ENCODE data around the gene U2SURP. TPM values are rescaled to one million over a fixed set of nuclear protein-coding genes. Genes with fewer than 3 reads are reported as not detected.

The U2SURP gene
- polyA plus RNA-seq: 10 to 100 TPM; 22.5 to 24.3 TPM

DNA sequence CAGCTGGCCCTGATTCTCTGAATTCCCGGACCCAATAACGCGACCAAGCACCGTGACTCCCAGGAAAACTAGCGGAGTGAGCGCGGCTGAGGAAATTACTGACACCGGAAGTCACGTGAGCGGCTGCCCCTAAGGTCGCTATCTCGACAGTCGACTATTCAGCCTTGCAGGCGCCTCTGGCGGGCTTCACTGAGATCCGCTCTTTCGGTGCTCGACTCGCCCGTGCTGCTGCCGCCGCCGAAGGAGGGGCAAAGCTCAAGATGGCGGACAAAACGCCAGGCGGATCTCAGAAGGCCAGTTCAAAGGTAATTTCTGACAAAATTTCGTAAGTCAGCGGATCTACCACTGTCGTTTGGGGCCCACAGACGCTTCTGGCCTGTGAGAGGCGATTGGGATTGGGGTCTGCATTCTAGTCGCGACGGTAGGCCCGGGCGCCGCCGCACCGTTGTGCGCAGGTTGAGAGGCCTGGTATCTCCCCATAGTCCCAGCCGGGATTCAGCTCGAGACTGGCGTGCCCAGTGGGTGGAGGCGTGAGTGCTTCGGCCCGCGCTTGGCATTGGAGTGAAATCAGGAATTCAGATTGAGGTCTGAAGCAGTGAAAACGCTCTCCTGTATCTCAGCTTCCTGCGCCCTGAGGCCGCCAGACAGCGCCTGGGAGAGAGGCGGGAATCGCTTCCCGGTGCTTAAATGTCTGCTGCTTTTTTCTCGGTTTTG, at the start of gene U2SURP:
TSS of gene U2SURP (plus strand) at position 202 of the 714 bp plus-strand sequence. CDS start at position 261, 59 bp downstream.
- H3K9me3 ChIP-seq (ENCODE audit: control insufficient read depth in 2 of 2, insufficient read depth in 1 of 2, low read depth in 1 of 2, low read length in 1 of 2): no peaks in the 10 kb centered on the region
- 0 to 1% methylated on average over 55 of the region's 55 CpGs for WGBS, 2 donors
- H3K27ac ChIP-seq (ENCODE audit: low read depth in 2 of 2, low read length in 1 of 2): peak within 1 kb of the TSS; percentile 92 to 95
- H3K27me3 ChIP-seq (ENCODE audit: control insufficient read depth in 1 of 2, insufficient read depth in 2 of 2, low read length in 2 of 2): no peaks in the 10 kb centered on the region
- H3K36me3 ChIP-seq (ENCODE audit: control insufficient read depth in 2 of 2, insufficient read depth in 2 of 2, low read length in 1 of 2): no peaks in the 10 kb centered on the region
- peaks cover 0 to 3% of the 10 kb centered on the region in 2 donors for H3K4me1 ChIP-seq (ENCODE audit: control insufficient read depth in 2 of 2, insufficient read depth in 2 of 2, low read length in 1 of 2)
- peak within 1 kb of the TSS; percentile 94 to 98 for H3K4me3 ChIP-seq (ENCODE audit: low read depth in 1 of 2, low read length in 2 of 2)

- Histone ChIP-seq H3K27ac (ENCODE audit: low read depth in 2 of 2, low read length in 1 of 2) (no peak overlapping the region), H3K36me3 (ENCODE audit: control insufficient read depth in 2 of 2, insufficient read depth in 2 of 2, low read length in 1 of 2) (no peaks in the 10 kb centered on the region), H3K4me3 (ENCODE audit: low read depth in 1 of 2, low read length in 2 of 2) (no peak overlapping the region), H3K4me1 (ENCODE audit: control insufficient read depth in 2 of 2, insufficient read depth in 2 of 2, low read length in 1 of 2) (peaks cover 0 to 5% of the 10 kb centered on the region in 2 donors), H3K9me3 (ENCODE audit: control insufficient read depth in 2 of 2, insufficient read depth in 1 of 2, low read depth in 1 of 2, low read length in 1 of 2) (no peaks in the 10 kb centered on the region), H3K27me3 (ENCODE audit: control insufficient read depth in 1 of 2, insufficient read depth in 2 of 2, low read length in 2 of 2) (peaks cover 3 to 10% of the 10 kb centered on the region in 2 donors)
- 92% methylated on average over 2 of the region's 2 CpGs for WGBS, 2 donors
Observed at GRCh38 chr3:142951794-142952193, 49.6 kb upstream of the U2SURP start.

DNA sequence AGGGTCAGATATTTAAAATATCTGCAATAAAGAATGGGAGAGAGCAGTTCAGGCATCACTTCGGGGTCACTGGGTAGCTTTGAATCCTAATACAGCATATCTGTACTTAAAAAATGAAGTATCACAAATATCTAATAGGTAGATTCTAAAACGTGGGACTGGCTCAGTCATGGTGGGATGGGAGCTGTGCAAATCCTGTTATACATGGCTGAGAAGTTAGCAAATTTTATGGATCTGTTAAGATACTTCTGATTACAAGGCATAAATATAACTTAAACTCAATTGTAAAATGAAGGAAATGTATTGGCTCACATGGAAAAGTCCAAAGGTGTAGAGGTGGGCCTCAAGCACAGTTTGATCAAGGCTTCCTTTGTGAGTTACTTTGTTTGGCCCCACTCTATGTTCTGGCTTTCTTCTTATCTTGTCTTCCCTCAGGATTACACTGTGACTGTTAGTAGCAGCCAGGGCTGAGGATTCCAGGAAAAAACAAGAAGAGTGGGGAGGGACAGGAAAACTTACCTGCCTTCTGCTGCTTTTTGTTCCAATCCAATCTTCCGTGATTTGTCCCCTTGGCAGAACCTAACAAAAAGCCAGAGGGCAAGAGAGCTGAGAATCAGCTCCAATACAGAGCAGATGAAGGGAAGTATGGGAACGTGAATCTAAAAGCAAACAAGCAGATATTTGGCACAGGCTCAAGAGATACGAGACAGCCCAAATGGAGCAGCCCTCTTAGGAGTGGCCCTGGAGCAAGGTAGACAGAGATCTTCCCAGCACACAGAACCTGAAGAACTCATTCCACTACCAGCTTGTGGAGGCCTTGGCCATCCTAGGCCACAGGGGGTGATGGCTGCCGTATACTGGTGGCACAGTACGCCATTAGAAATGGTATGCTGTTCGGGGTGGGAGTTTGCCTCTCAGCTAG, 48.8 kb upstream of the U2SURP start:
- Histone ChIP-seq H3K27ac (ENCODE audit: low read depth in 2 of 2, low read length in 1 of 2) (no peak overlapping the region), H3K9me3 (ENCODE audit: control insufficient read depth in 2 of 2, insufficient read depth in 1 of 2, low read depth in 1 of 2, low read length in 1 of 2) (no peaks in the 10 kb centered on the region), H3K36me3 (ENCODE audit: control insufficient read depth in 2 of 2, insufficient read depth in 2 of 2, low read length in 1 of 2) (no peaks in the 10 kb centered on the region), H3K4me3 (ENCODE audit: low read depth in 1 of 2, low read length in 2 of 2) (no peak overlapping the region), H3K27me3 (ENCODE audit: control insufficient read depth in 1 of 2, insufficient read depth in 2 of 2, low read length in 2 of 2) (peaks cover 3 to 4% of the 10 kb centered on the region in 2 donors), H3K4me1 (ENCODE audit: control insufficient read depth in 2 of 2, insufficient read depth in 2 of 2, low read length in 1 of 2) (peaks cover 0 to 1% of the 10 kb centered on the region in 2 donors)
- 68 to 72% methylated on average over 8 of the region's 8 CpGs for WGBS, 2 donors

DNA sequence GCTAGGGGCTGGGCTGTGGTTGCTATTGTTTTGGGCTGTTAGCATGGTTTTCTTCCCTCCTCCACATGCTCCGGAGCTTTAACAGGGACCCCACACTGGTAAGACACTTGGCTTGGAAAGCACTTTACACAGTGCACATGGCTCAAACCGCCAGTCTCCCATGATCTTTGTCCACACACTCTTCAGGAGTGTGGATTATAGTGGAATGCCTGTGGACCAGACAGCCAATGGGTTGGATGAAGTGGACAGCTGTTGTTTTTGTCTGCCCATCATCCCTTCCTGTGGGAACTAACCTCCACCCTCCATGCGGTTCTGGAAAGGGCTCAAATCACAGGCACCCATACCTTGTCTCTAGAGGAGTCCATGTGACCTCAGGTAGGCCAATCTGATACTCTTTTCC, 47.9 kb upstream of the U2SURP start:
- no peak overlapping the region for H3K27ac ChIP-seq (ENCODE audit: low read depth in 2 of 2, low read length in 1 of 2)
- H3K27me3 ChIP-seq (ENCODE audit: control insufficient read depth in 1 of 2, insufficient read depth in 2 of 2, low read length in 2 of 2): peaks cover 2 to 3% of the 10 kb centered on the region in 2 donors
- no peaks in the 10 kb centered on the region for H3K4me1 ChIP-seq (ENCODE audit: control insufficient read depth in 2 of 2, insufficient read depth in 2 of 2, low read length in 1 of 2)
- WGBS, 2 donors: 88 to 89% methylated on average over 3 of the region's 3 CpGs
- H3K36me3 ChIP-seq (ENCODE audit: control insufficient read depth in 2 of 2, insufficient read depth in 2 of 2, low read length in 1 of 2): no peaks in the 10 kb centered on the region
- no peaks in the 10 kb centered on the region for H3K9me3 ChIP-seq (ENCODE audit: control insufficient read depth in 2 of 2, insufficient read depth in 1 of 2, low read depth in 1 of 2, low read length in 1 of 2)
- no peak overlapping the region for H3K4me3 ChIP-seq (ENCODE audit: low read depth in 1 of 2, low read length in 2 of 2)

- H3K4me1 ChIP-seq (ENCODE audit: control insufficient read depth in 2 of 2, insufficient read depth in 2 of 2, low read length in 1 of 2): peaks cover 5 to 9% of the 10 kb centered on the region in 2 donors
- H3K36me3 ChIP-seq (ENCODE audit: control insufficient read depth in 2 of 2, insufficient read depth in 2 of 2, low read length in 1 of 2): no peaks in the 10 kb centered on the region
- H3K27me3 ChIP-seq (ENCODE audit: control insufficient read depth in 1 of 2, insufficient read depth in 2 of 2, low read length in 2 of 2): peaks cover 9 to 11% of the 10 kb centered on the region in 2 donors
- peak overlapping the region in 1 of 2 donors; percentile 8 for H3K27ac ChIP-seq (ENCODE audit: low read depth in 2 of 2, low read length in 1 of 2)
- H3K9me3 ChIP-seq (ENCODE audit: control insufficient read depth in 2 of 2, insufficient read depth in 1 of 2, low read depth in 1 of 2, low read length in 1 of 2): peaks cover 0 to 7% of the 10 kb centered on the region in 2 donors
- no peak overlapping the region for H3K4me3 ChIP-seq (ENCODE audit: low read depth in 1 of 2, low read length in 2 of 2)
- 34 to 49% methylated on average over 6 of the region's 6 CpGs for WGBS, 2 donors
Observed at GRCh38 chr3:142958707-142959106, 42.7 kb upstream of the U2SURP start.

GRCh38 chr3:142960322-142960850, 41.0 kb upstream of the U2SURP start:
- 84 to 88% methylated on average over 1 of the region's 1 CpG for WGBS, 2 donors
- no peak overlapping the region for H3K4me3 ChIP-seq (ENCODE audit: low read depth in 1 of 2, low read length in 2 of 2)
- peaks cover 8 to 13% of the 10 kb centered on the region in 2 donors for H3K4me1 ChIP-seq (ENCODE audit: control insufficient read depth in 2 of 2, insufficient read depth in 2 of 2, low read length in 1 of 2)
- peaks cover 11 to 20% of the 10 kb centered on the region in 2 donors for H3K27me3 ChIP-seq (ENCODE audit: control insufficient read depth in 1 of 2, insufficient read depth in 2 of 2, low read length in 2 of 2)
- H3K36me3 ChIP-seq (ENCODE audit: control insufficient read depth in 2 of 2, insufficient read depth in 2 of 2, low read length in 1 of 2): no peaks in the 10 kb centered on the region
- no peak overlapping the region for H3K27ac ChIP-seq (ENCODE audit: low read depth in 2 of 2, low read length in 1 of 2)
- H3K9me3 ChIP-seq (ENCODE audit: control insufficient read depth in 2 of 2, insufficient read depth in 1 of 2, low read depth in 1 of 2, low read length in 1 of 2): peaks cover 0 to 7% of the 10 kb centered on the region in 2 donors

GRCh38 chr3:142961539-142961938, 39.8 kb upstream of the U2SURP start:
- H3K27me3 ChIP-seq (ENCODE audit: control insufficient read depth in 1 of 2, insufficient read depth in 2 of 2, low read length in 2 of 2): peaks cover 11 to 20% of the 10 kb centered on the region in 2 donors
- H3K27ac ChIP-seq (ENCODE audit: low read depth in 2 of 2, low read length in 1 of 2): no peak overlapping the region
- H3K4me1 ChIP-seq (ENCODE audit: control insufficient read depth in 2 of 2, insufficient read depth in 2 of 2, low read length in 1 of 2): peaks cover 8 to 13% of the 10 kb centered on the region in 2 donors
- H3K4me3 ChIP-seq (ENCODE audit: low read depth in 1 of 2, low read length in 2 of 2): no peak overlapping the region
- H3K9me3 ChIP-seq (ENCODE audit: control insufficient read depth in 2 of 2, insufficient read depth in 1 of 2, low read depth in 1 of 2, low read length in 1 of 2): peaks cover 0 to 7% of the 10 kb centered on the region in 2 donors
- H3K36me3 ChIP-seq (ENCODE audit: control insufficient read depth in 2 of 2, insufficient read depth in 2 of 2, low read length in 1 of 2): no peaks in the 10 kb centered on the region
- WGBS, 2 donors: 84% methylated on average over 2 of the region's 2 CpGs

GRCh38 chr3:142962175-142962519, 39.2 kb upstream of the U2SURP start:
- Histone ChIP-seq H3K9me3 (ENCODE audit: control insufficient read depth in 2 of 2, insufficient read depth in 1 of 2, low read depth in 1 of 2, low read length in 1 of 2) (peaks cover 0 to 7% of the 10 kb centered on the region in 2 donors), H3K27me3 (ENCODE audit: control insufficient read depth in 1 of 2, insufficient read depth in 2 of 2, low read length in 2 of 2) (peaks cover 11 to 20% of the 10 kb centered on the region in 2 donors), H3K27ac (ENCODE audit: low read depth in 2 of 2, low read length in 1 of 2) (no peak overlapping the region), H3K4me3 (ENCODE audit: low read depth in 1 of 2, low read length in 2 of 2) (no peak overlapping the region), H3K36me3 (ENCODE audit: control insufficient read depth in 2 of 2, insufficient read depth in 2 of 2, low read length in 1 of 2) (no peaks in the 10 kb centered on the region), H3K4me1 (ENCODE audit: control insufficient read depth in 2 of 2, insufficient read depth in 2 of 2, low read length in 1 of 2) (peaks cover 8 to 13% of the 10 kb centered on the region in 2 donors)
- 96 to 97% methylated on average over 19 of the region's 19 CpGs for WGBS, 2 donors

- H3K27me3 ChIP-seq (ENCODE audit: control insufficient read depth in 1 of 2, insufficient read depth in 2 of 2, low read length in 2 of 2): peaks cover 11 to 20% of the 10 kb centered on the region in 2 donors
- H3K27ac ChIP-seq (ENCODE audit: low read depth in 2 of 2, low read length in 1 of 2): no peak overlapping the region
- H3K36me3 ChIP-seq (ENCODE audit: control insufficient read depth in 2 of 2, insufficient read depth in 2 of 2, low read length in 1 of 2): no peaks in the 10 kb centered on the region
- peak overlapping the region in 1 of 2 donors; percentile 62 for H3K4me3 ChIP-seq (ENCODE audit: low read depth in 1 of 2, low read length in 2 of 2)
- peaks cover 8 to 13% of the 10 kb centered on the region in 2 donors for H3K4me1 ChIP-seq (ENCODE audit: control insufficient read depth in 2 of 2, insufficient read depth in 2 of 2, low read length in 1 of 2)
- WGBS, 2 donors: 60 to 63% methylated on average over 61 to 63 of the region's 63 CpGs
- peaks cover 0 to 7% of the 10 kb centered on the region in 2 donors for H3K9me3 ChIP-seq (ENCODE audit: control insufficient read depth in 2 of 2, insufficient read depth in 1 of 2, low read depth in 1 of 2, low read length in 1 of 2)
Observed at GRCh38 chr3:142962520-142963233, 38.7 kb upstream of the U2SURP start.

All from esophagus (tissue), 2 donors.